ENCODE measurements around the gene RIMBP2.

RIMBP2 gene

GRCh38 chr12:130477701-130478100, 238.4 kb downstream of the RIMBP2 start:
- no peak for TF ChIP-seq CTCF (IDR thresholded peaks at IDR 0.05)
- TF ChIP-seq ZFX (IDR thresholded peaks at IDR 0.05; ENCODE audit: borderline replicate concordance) = no peak
- no peak overlapping the region for H3K27ac ChIP-seq

- no peak for TF ChIP-seq ZFX (IDR thresholded peaks at IDR 0.05; ENCODE audit: borderline replicate concordance)
- no peak for TF ChIP-seq CTCF (IDR thresholded peaks at IDR 0.05)
- no peak overlapping the region for H3K27ac ChIP-seq
Observed at GRCh38 chr12:130477266-130477665, 238.8 kb downstream of the RIMBP2 start.

GRCh38 chr12:130476451-130477135, 239.5 kb downstream of the RIMBP2 start:
- TF ChIP-seq ZFX (IDR thresholded peaks at IDR 0.05; ENCODE audit: borderline replicate concordance) (no peak), CTCF (IDR thresholded peaks at IDR 0.05) (no peak)
- H3K27ac ChIP-seq = no peak overlapping the region

- TF ChIP-seq CTCF (IDR thresholded peaks at IDR 0.05) (no peak), ZFX (IDR thresholded peaks at IDR 0.05; ENCODE audit: borderline replicate concordance) (no peak)
- no peak overlapping the region for H3K27ac ChIP-seq
Observed at GRCh38 chr12:130474599-130475269, 241.4 kb downstream of the RIMBP2 start.

- H3K27ac ChIP-seq = no peak overlapping the region
- no peak for TF ChIP-seq ZFX (IDR thresholded peaks at IDR 0.05; ENCODE audit: borderline replicate concordance)
- TF ChIP-seq CTCF (IDR thresholded peaks at IDR 0.05) = no peak
Observed at GRCh38 chr12:130473266-130473665, 242.8 kb downstream of the RIMBP2 start.

- no peak overlapping the region for H3K27ac ChIP-seq
- no peak for TF ChIP-seq ZFX (IDR thresholded peaks at IDR 0.05; ENCODE audit: borderline replicate concordance)
- TF ChIP-seq CTCF (IDR thresholded peaks at IDR 0.05) = no peak
Observed at GRCh38 chr12:130470969-130471368, 245.1 kb downstream of the RIMBP2 start.

- no peak for TF ChIP-seq CTCF (IDR thresholded peaks at IDR 0.05)
- TF ChIP-seq ZFX (IDR thresholded peaks at IDR 0.05; ENCODE audit: borderline replicate concordance) = no peak
- H3K27ac ChIP-seq = no peak overlapping the region
Observed at GRCh38 chr12:130469552-130469951, 246.5 kb downstream of the RIMBP2 start.
